AG04450 (cell line): ENCODE results near the gene CFAP54. TPM values are rescaled to one million over a fixed set of nuclear protein-coding genes. Genes with fewer than 3 reads are reported as not detected.

Experiments used
- CTCF ChIA-PET: fragments of 300-600, 350-600 bp; formaldehyde crosslinking; extraction: SDS; loops from one replicate; lab custom pipeline; 2022; ENCODE audit warnings: antibody characterized with exemption, inconsistent platforms; lab: Charles Lee
- POLR2A ChIA-PET: fragments of 350-600 bp; formaldehyde crosslinking; extraction: SDS; loops from one replicate; lab custom pipeline; 2021; ENCODE audit warnings: antibody characterized with exemption, inconsistent platforms; lab: Yijun Ruan, JAX
- DNase-seq: peaks from one replicate; pipeline ENCODE4 v3.0.0-alpha.2; 2011; ENCODE audit warnings: low read depth, low spot score
- H3K27ac ChIP-seq: one replicate; pipeline ENCODE4 v1.5.1; 2012; ENCODE audit warnings: low read depth, low read length, control low read depth
- H3K27me3 ChIP-seq: one replicate; pipeline ENCODE4 v1.6.0; 2012; ENCODE audit warnings: low read length; ENCODE audit not compliant: control insufficient read depth, insufficient read depth
- H3K4me3 ChIP-seq: 2 replicates; pipeline ENCODE4 v1.5.1; 2011; ENCODE audit warnings: mild to moderate bottlenecking, low read depth, low read length, control low read depth
- H3K9me3 ChIP-seq: 2 replicates; pipeline ENCODE4 v1.5.1; 2012; ENCODE audit warnings: low read length; ENCODE audit not compliant: control insufficient read depth, insufficient read depth
- CTCF ChIP-seq: IDR thresholded peaks from 2 replicates; pipeline ENCODE4 v1.5.1; 2011; ENCODE audit warnings: low read depth, low read length, control low read depth, inconsistent platforms
- polyA plus RNA-seq: library from polyadenylated mRNA; depleted of rRNA; stranded (reverse); fragments of >200 nt; gene quantifications from 2 replicates; pipeline ENCODE4 v1.2.3, GENCODE V29; 2011

Gene CFAP54
- polyA plus RNA-seq, 1 experiment, result 0.82 TPM

DNA sequence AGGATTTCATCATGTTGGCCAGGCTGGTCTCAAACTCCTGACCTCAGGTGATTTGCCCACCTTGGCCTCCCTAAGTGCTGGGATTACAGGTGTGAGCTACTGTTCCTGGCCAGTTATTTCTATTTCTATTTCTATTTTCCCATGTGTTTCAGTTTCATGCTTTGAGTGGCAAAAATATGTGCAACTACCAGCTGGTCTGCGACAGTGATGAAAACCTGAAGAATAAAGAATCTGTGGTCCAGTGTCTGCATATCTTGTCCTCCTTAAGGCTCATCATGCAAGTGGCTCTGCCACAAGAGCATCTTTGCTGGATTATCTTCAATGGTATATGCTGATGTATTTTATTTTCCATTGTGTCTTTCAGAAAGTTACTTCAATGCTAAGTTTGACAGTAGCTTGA, 17.4 kb downstream of the CFAP54 start:
- no peak for TF ChIP-seq CTCF
- Histone ChIP-seq H3K27ac (no peak overlapping the region), H3K27me3 (no peaks in the 10 kb centered on the region), H3K9me3 (no peaks in the 10 kb centered on the region), H3K4me3 (no peak overlapping the region)
- ChIA-PET CTCF (interaction anchor here (0.6 to 2.5 kb wide), 2 partner anchors 18 to 107 kb away, joined by 3 to 8 read pairs; partner anchors contain the start of genes CDK17 and CFAP54), POLR2A (no interaction called here)
- DNase-seq, result no peak

GRCh38 chr12:96510306-96510764, 21.0 kb downstream of the CFAP54 start:
- POLR2A ChIA-PET, result interaction anchor here (0.7 kb wide), 1 partner anchor 1908 kb away, joined by 4 read pairs; no protein-coding TSS in a partner anchor
- TF ChIP-seq CTCF, result no peak
- Histone ChIP-seq H3K4me3 (no peak overlapping the region), H3K27me3 (no peaks in the 10 kb centered on the region), H3K27ac (no peak overlapping the region), H3K9me3 (no peaks in the 10 kb centered on the region)
- no peak for DNase-seq
- CTCF ChIA-PET, result interaction anchor here (0.7 to 1.5 kb wide), 3 partner anchors 21 to 477 kb away, joined by 3 to 4 read pairs (median 3); no protein-coding TSS in a partner anchor

DNA sequence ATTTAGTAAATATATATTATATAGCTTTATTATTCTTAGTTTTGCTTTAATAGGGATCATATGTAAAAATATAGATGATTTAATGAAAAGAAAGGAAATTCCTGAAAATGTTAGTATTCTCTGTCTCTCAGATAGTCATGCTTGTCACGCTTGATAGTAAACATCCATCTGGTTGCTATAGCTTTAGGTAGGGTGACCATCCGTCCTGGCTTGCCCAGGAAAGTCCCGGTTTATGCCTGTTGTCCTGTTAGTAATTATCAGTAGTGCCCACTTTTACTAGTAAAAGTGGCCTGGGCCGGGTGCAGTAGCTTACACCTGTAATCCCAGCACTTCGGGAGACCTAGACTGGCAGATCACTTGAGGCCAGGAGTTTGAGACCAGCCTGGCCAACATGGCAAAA, 23.8 kb downstream of the CFAP54 start:
- CTCF ChIA-PET, result interaction anchor here (1.5 to 2.1 kb wide), 4 partner anchors 24 to 298 kb away, joined by 4 to 7 read pairs (median 6); partner anchors contain the start of gene CFAP54
- POLR2A ChIA-PET, result interaction anchor here (1.0 kb wide), 1 partner anchor 9 kb away, joined by 3 read pairs; no protein-coding TSS in a partner anchor
- no peak for DNase-seq
- no peak overlapping the region for H3K27ac ChIP-seq
- H3K9me3 ChIP-seq, result no peaks in the 10 kb centered on the region
- no peak overlapping the region for H3K4me3 ChIP-seq
- no peaks in the 10 kb centered on the region for H3K27me3 ChIP-seq
- TF ChIP-seq CTCF, result no peak

DNA sequence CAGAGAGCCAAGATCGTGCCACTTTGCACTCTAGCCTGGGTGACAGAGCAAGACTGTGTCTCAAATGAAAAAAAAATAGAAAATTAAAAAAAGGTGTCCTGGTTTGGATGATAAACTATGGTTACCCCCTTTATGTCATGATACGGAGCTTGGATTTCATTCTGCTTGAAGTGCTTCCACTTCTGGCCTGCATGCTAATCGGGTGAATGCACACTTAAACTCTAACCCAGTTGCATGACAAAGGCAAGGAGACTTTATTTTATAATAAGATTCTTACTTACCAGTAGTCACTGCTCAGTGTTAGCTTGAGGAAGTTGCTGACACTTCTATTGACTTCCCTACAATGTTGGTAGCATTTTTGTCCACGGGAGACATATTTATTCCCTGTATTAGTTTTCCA, 24.3 kb downstream of the CFAP54 start:
- ChIA-PET CTCF (interaction anchor here (1.0 to 5.0 kb wide), 7 partner anchors 24 to 453 kb away, joined by 3 to 59 read pairs (median 6); partner anchors contain the start of gene CFAP54), POLR2A (interaction anchor here (1.0 kb wide), 1 partner anchor 10 kb away, joined by 3 read pairs; no protein-coding TSS in a partner anchor)
- no peaks in the 10 kb centered on the region for H3K27me3 ChIP-seq
- no peak overlapping the region for H3K27ac ChIP-seq
- no peak for DNase-seq
- H3K4me3 ChIP-seq, result no peak overlapping the region
- no peaks in the 10 kb centered on the region for H3K9me3 ChIP-seq
- TF ChIP-seq CTCF, result no peak

DNA sequence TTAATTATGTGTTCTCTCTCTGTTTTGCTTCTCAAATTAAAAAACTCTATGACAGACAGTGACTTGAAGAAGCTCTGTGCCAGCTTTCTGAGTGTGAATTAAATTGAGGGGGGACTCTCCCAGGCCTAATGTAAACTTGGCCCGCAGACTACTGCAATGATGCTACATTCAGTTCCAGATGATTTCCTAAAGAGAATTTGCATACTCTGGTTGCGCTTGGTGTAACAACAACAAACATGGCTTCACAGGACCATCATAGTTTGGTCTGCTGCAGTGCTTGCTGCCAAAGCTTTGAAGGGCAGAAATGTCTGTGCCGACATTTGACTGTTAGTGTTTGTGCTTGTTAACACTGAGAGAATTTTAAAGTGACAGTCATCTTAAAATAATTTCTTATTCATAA, 25.0 kb downstream of the CFAP54 start:
- ChIA-PET CTCF (interaction anchor here (1.0 to 5.0 kb wide), 7 partner anchors 25 to 453 kb away, joined by 3 to 59 read pairs (median 6); partner anchors contain the start of genes CDK17 and CFAP54), POLR2A (interaction anchor here (1.0 kb wide), 1 partner anchor 10 kb away, joined by 3 read pairs; no protein-coding TSS in a partner anchor)
- Histone ChIP-seq H3K27me3 (no peaks in the 10 kb centered on the region), H3K4me3 (no peak overlapping the region), H3K27ac (no peak overlapping the region), H3K9me3 (no peaks in the 10 kb centered on the region)
- DNase-seq, result no peak
- no peak for TF ChIP-seq CTCF
